Esophagus muscularis mucosa (tissue), 4 donors: ENCODE data around the gene PYGO1.

Experiments
- EP300 ChIP-seq: sonication (generic); formaldehyde crosslinking; IDR thresholded peaks from one replicate; pipeline ENCODE4 v1.6.1; 2017; ENCODE audit warnings: antibody characterized with exemption
- POLR2A ChIP-seq: fragments of 450-650 bp; IDR thresholded peaks from one replicate; pipeline ENCODE4 v1.6.1; 2017; ENCODE audit warnings: antibody characterized with exemption, moderate library complexity, mild to moderate bottlenecking, low read depth
- POLR2AphosphoS5 ChIP-seq, 2 donors: sonication (generic); formaldehyde crosslinking; IDR thresholded peaks; one replicate each; pipeline ENCODE4 v1.6.1; 2017; ENCODE audit warnings: antibody characterized with exemption in 2 of 2
- TF ChIP-seq, protein P1 (sequence below), 3 experiments: fragments of 200-600 bp in 2 of 3; fragments of 450-650 bp in 1 of 3; sonication (generic) in 2 of 3; IDR thresholded peaks; one replicate each; pipeline ENCODE4 v1.5.1; 2017 to 2019; ENCODE audit warnings: antibody characterized with exemption in 3 of 3, mild to moderate bottlenecking in 2 of 3, moderate library complexity in 1 of 3

DNA sequence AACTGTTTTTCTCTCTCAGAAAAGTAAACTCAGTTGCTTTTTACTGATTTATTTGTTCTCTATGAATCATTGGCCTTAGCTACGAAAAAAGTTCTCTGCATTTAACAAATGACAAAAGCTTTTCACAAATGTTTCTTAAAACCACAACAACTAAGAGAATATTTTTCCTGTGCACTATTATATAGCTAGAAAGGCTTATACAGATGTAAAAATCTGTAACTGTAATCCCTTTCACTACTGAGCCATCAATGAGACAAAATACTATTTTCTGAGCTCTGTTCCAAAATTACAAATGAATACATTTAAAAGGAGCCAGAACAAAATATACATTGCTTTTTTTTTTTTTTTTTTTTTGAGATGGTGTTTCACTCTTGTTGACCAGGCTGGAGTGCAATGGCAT, 45.6 kb upstream of the PYGO1 start:
- no peak for TF ChIP-seq POLR2A
- TF ChIP-seq, protein P1, sequence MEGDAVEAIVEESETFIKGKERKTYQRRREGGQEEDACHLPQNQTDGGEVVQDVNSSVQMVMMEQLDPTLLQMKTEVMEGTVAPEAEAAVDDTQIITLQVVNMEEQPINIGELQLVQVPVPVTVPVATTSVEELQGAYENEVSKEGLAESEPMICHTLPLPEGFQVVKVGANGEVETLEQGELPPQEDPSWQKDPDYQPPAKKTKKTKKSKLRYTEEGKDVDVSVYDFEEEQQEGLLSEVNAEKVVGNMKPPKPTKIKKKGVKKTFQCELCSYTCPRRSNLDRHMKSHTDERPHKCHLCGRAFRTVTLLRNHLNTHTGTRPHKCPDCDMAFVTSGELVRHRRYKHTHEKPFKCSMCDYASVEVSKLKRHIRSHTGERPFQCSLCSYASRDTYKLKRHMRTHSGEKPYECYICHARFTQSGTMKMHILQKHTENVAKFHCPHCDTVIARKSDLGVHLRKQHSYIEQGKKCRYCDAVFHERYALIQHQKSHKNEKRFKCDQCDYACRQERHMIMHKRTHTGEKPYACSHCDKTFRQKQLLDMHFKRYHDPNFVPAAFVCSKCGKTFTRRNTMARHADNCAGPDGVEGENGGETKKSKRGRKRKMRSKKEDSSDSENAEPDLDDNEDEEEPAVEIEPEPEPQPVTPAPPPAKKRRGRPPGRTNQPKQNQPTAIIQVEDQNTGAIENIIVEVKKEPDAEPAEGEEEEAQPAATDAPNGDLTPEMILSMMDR (IDR thresholded peaks at IDR 0.05) = no peak
- no peak for TF ChIP-seq POLR2AphosphoS5 (IDR thresholded peaks at IDR 0.05)
- no peak for TF ChIP-seq EP300
